SU-DHL-6 (cell line): ENCODE results near the gene ASB18.
"Not testable (repeated sequence)": the region's sequence is repeated elsewhere in the genome, so short reads cannot be mapped to it uniquely, and the experiment has no call there.

Source experiments
- H2AFZ ChIP-seq: fragments of 200-600 bp; sonication (generic); 2 replicates; pipeline ENCODE4 v1.6.1; 2014; ENCODE audit warnings: low read depth, mild to moderate bottlenecking, moderate library complexity, mixed read lengths, antibody characterized with exemption, low read length; ENCODE audit not compliant: severe bottlenecking
- H3F3A ChIP-seq: fragments of 200-600 bp; shearing (Covaris generic); 2 replicates; pipeline ENCODE4 v1.6.0; 2016; ENCODE audit warnings: antibody characterized with exemption, mild to moderate bottlenecking; ENCODE audit not compliant: insufficient read depth
- H3K27ac ChIP-seq: fragments of 200-600 bp; sonication (generic); 2 replicates; pipeline ENCODE4 v1.5.1; 2016; ENCODE audit warnings: low read depth, mild to moderate bottlenecking, low read length, moderate library complexity, mixed read lengths
- H3K27me3 ChIP-seq: fragments of 200-600 bp; sonication (generic), shearing (Covaris generic); 2 replicates; pipeline ENCODE4 v1.6.0; 2014; ENCODE audit warnings: mild to moderate bottlenecking, low read length
- H3K36me3 ChIP-seq: fragments of 200-600 bp; sonication (generic); 2 replicates; pipeline ENCODE4 v1.6.1; 2014; ENCODE audit warnings: mild to moderate bottlenecking, low read length, mixed read lengths
- H3K4me2 ChIP-seq: fragments of 300-600, 200-600 bp; shearing (Covaris generic), sonication (generic); 2 replicates; pipeline ENCODE4 v1.6.0; 2014; ENCODE audit warnings: low read length, low read depth, mild to moderate bottlenecking; ENCODE audit not compliant: poor library complexity, severe bottlenecking
- H3K4me3 ChIP-seq: fragments of 200-600 bp; sonication (generic); 2 replicates; pipeline ENCODE4 v1.5.1; 2014; ENCODE audit warnings: antibody characterized with exemption, low read length, mild to moderate bottlenecking, mixed read lengths; ENCODE audit not compliant: insufficient read depth, poor library complexity, severe bottlenecking
- H3K79me2 ChIP-seq: fragments of 200-600 bp; sonication (generic); 2 replicates; pipeline ENCODE4 v1.6.1; 2014; ENCODE audit warnings: mild to moderate bottlenecking, low read length, moderate library complexity; ENCODE audit not compliant: insufficient read depth
- H3K9ac ChIP-seq: fragments of 200-600 bp; sonication (generic); 2 replicates; pipeline ENCODE4 v1.7.0; 2014; ENCODE audit warnings: mild to moderate bottlenecking, low read length
- H3K9me2 ChIP-seq: fragments of 200-600 bp; sonication (generic); replicated peaks from 2 replicates; pipeline ENCODE4 v1.6.1; 2014; ENCODE audit warnings: low read length; ENCODE audit not compliant: insufficient read depth
- H3K9me3 ChIP-seq: fragments of 200-600 bp; sonication (generic); 2 replicates; pipeline ENCODE4 v1.6.1; 2014; ENCODE audit warnings: low read length, mixed read lengths; ENCODE audit not compliant: insufficient read depth
- H4K20me1 ChIP-seq: fragments of 200-600 bp; sonication (generic); 2 replicates; pipeline ENCODE4 v1.6.1; 2014; ENCODE audit warnings: low read depth, mild to moderate bottlenecking, antibody characterized with exemption, low read length, moderate library complexity, mixed read lengths
- EZH2phosphoT487 ChIP-seq: fragments of 200-600 bp; sonication (generic), shearing (Covaris generic); conservative IDR thresholded peaks from 2 replicates; pipeline ENCODE4 v1.6.1; 2018; ENCODE audit warnings: mild to moderate bottlenecking, antibody characterized with exemption, low read length, moderate library complexity, mixed read lengths
- TF ChIP-seq, protein P1 (sequence below): fragments of 200-600 bp; sonication (generic); IDR thresholded peaks from one replicate; pipeline ENCODE4 v1.5.1; 2017; ENCODE audit warnings: antibody characterized with exemption, mild to moderate bottlenecking, low read length, moderate library complexity; ENCODE audit not compliant: insufficient read depth, poor library complexity, severe bottlenecking

Gene ASB18

DNA sequence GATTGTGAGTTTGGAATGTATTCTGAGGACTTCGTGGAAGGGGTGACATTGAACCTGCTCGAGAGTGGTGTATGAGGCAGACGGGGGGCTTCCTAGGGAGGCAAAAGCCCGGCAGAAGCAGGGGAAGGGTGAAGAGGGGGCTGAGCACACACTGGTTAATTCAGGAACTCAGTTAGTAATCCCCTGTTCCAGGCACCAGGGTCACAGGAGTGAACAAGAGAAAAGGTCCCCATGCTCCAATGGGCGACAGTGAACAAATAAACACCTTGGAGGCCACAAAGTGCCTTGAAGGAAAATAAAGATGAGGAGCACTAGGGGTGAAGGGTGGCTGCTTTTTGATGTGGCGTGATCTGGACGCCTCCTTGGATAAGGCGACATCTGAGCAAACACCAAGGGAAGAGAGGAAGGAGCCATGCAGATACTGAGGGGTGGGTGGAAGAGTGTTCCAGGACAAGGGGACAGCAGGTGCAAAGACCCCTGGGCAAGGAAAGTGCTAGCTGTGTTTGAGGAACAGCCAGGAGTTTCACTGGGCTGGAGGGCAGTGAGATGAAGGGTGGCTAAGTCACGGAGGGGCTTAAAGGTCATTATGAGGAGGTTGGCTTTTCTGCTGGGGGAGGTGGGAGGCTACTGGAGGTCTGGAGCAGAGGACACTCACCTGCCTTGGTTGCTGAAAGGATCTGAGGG lies 26.7 kb upstream of the ASB18 start:
- no peaks in the 10 kb centered on the region for H4K20me1 ChIP-seq
- no peak overlapping the region for H2AFZ ChIP-seq
- no peak overlapping the region for H3K4me2 ChIP-seq
- no peaks in the 10 kb centered on the region for H3K9me2 ChIP-seq
- no peaks in the 10 kb centered on the region for H3K79me2 ChIP-seq
- no peaks in the 10 kb centered on the region for H3F3A ChIP-seq
- H3K27me3 ChIP-seq, result no peaks in the 10 kb centered on the region
- no peak overlapping the region for H3K4me3 ChIP-seq
- no peak overlapping the region for H3K9ac ChIP-seq
- TF ChIP-seq EZH2phosphoT487, result no peak
- TF ChIP-seq, protein P1, sequence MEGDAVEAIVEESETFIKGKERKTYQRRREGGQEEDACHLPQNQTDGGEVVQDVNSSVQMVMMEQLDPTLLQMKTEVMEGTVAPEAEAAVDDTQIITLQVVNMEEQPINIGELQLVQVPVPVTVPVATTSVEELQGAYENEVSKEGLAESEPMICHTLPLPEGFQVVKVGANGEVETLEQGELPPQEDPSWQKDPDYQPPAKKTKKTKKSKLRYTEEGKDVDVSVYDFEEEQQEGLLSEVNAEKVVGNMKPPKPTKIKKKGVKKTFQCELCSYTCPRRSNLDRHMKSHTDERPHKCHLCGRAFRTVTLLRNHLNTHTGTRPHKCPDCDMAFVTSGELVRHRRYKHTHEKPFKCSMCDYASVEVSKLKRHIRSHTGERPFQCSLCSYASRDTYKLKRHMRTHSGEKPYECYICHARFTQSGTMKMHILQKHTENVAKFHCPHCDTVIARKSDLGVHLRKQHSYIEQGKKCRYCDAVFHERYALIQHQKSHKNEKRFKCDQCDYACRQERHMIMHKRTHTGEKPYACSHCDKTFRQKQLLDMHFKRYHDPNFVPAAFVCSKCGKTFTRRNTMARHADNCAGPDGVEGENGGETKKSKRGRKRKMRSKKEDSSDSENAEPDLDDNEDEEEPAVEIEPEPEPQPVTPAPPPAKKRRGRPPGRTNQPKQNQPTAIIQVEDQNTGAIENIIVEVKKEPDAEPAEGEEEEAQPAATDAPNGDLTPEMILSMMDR, result no peak
- H3K27ac ChIP-seq, result no peak overlapping the region
- H3K9me3 ChIP-seq, result no peaks in the 10 kb centered on the region
- no peaks in the 10 kb centered on the region for H3K36me3 ChIP-seq

DNA sequence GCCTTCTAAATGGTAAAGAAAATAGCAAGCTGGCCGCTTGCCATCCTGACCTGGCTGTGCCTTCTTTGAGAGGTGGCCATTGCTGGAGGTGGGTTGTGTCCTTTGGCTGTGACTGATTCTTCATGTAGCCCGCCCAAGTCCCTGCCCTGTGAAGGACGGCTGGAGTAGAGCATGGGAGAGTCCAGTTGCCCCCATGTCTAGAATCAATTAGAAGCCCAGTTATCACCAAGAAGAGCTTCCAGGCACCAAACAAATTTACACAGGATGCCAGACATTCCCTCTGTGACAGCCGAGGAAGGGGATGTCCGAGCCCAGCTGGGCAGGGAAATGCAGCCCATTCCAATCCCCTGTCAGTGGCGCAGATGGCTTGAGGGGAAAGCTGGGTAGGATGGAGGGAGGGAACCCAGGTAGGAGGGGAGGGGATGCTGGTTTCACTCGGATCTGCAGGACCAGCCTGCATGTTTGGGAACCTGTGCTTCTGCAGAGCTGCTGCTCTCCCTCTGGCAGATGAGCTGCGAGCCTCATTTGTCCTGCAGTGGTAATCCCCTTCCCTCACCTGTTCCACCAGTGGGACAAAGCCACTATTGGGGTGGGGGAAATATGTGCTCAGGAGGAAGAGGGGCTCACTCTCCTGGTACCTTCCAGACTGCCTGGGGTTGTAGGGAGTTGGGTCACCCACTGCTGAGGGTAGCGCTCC lies 25.7 kb upstream of the ASB18 start:
- Histone ChIP-seq H4K20me1 (no peaks in the 10 kb centered on the region), H3K4me2 (no peak overlapping the region), H3K9ac (no peak overlapping the region), H3K36me3 (no peaks in the 10 kb centered on the region), H3K9me3 (no peaks in the 10 kb centered on the region), H3K9me2 (no peaks in the 10 kb centered on the region), H2AFZ (no peak overlapping the region), H3F3A (no peaks in the 10 kb centered on the region), H3K79me2 (no peaks in the 10 kb centered on the region), H3K27ac (no peak overlapping the region), H3K27me3 (no peaks in the 10 kb centered on the region), H3K4me3 (no peak overlapping the region)
- TF ChIP-seq EZH2phosphoT487, result no peak
- TF ChIP-seq, protein P1, result no peak

DNA sequence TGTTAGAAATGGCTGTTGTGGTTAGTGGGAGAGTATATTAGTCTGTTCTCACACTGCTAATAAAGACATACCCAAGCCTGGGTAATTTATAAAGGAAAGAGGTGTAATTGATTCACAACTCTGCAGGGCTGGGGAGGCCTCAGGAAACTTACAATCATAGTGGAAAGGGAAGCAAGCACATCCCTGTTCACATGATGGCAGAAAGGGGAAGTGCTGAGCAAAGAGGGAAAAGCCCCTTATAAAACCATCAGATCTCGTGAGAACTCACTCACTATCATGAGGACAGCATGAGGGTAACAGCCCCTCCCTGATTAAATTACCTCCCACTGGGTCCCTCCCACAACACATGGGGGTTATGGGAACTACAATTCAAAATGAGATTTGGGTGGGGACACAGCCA lies 24.2 kb upstream of the ASB18 start:
- H3K36me3 ChIP-seq, H3K9me2 ChIP-seq, H3K9ac ChIP-seq, H2AFZ ChIP-seq, H3K79me2 ChIP-seq, H3K27ac ChIP-seq, H3F3A ChIP-seq, H3K9me3 ChIP-seq, H4K20me1 ChIP-seq, H3K27me3 ChIP-seq, H3K4me2 ChIP-seq, H3K4me3 ChIP-seq: not testable (repeated sequence)

DNA sequence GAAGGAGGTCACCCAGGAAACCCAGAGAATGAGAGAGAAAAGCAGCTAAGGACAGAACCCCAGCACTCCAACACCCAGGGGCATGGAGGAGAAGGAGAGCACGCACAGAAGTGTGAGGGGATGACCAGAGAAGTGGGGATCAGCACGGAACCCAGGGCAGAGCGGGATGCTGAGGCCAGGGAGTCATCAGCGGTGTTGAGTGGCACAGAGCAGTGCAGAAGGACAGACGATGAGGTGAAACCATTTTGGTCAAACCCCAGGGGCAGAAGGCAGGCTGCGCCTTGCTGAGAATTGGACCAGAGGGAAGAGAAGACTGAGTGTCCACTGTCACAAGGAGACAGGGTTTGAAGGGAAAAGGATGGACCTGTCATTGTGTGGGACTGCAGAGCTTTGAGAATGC lies 23.4 kb upstream of the ASB18 start:
- Histone ChIP-seq H3K9ac (no peak overlapping the region), H3K4me2 (no peak overlapping the region), H3K79me2 (no peaks in the 10 kb centered on the region), H3K36me3 (no peaks in the 10 kb centered on the region), H3K4me3 (no peak overlapping the region), H3K9me2 (no peaks in the 10 kb centered on the region), H3F3A (no peaks in the 10 kb centered on the region), H3K27me3 (no peaks in the 10 kb centered on the region), H3K27ac (no peak overlapping the region), H4K20me1 (no peaks in the 10 kb centered on the region), H3K9me3 (no peaks in the 10 kb centered on the region), H2AFZ (no peak overlapping the region)
- TF ChIP-seq, protein P1, result no peak
- no peak for TF ChIP-seq EZH2phosphoT487
